ENCODE measurements around the gene PRM1. TPM values are rescaled to one million over a fixed set of nuclear protein-coding genes. Genes with fewer than 3 reads are reported as not detected.

The PRM1 gene
- total and polyA plus RNA-seq, 2 of the 13 experiments (the other 11 are each of a cell fraction or from before 2014, with no cell fraction given) = not detected

GRCh38 chr16:11272921-11273720 lies 8.0 kb downstream of the PRM1 start, which contains the start of gene PRM3 (continued):
- peak; percentile 65; the same call in 1 of the 2 replicates for TF ChIP-seq ZNF280B (CRISPR knock-in tag; IDR thresholded peaks at IDR 0.05; ENCODE audit: borderline replicate concordance)
- TF ChIP-seq CAMTA2 (CRISPR knock-in tag; IDR thresholded peaks at IDR 0.05; ENCODE audit: borderline replicate concordance) = 0 out of 2 replicates have a peak, but pooled peaks have one; percentile 26
- TF ChIP-seq RBM39 (IDR thresholded peaks at IDR 0.05; ENCODE audit: low read depth, low read length, poor library complexity, severe bottlenecking) = peak; percentile 59
- TF ChIP-seq ZNF292 (CRISPR knock-in tag; IDR thresholded peaks at IDR 0.05; ENCODE audit: borderline replicate concordance, low read depth) = peak; percentile 57
- 0 out of 2 replicates have a peak, but pooled peaks have one; percentile 21 for TF ChIP-seq ARHGAP35 (CRISPR knock-in tag; IDR thresholded peaks at IDR 0.05; ENCODE audit: borderline replicate concordance)
- no peak; the same call in 1 of the 2 replicates for TF ChIP-seq ARNT2 (CRISPR knock-in tag; IDR thresholded peaks at IDR 0.05; ENCODE audit: low read depth)
- TF ChIP-seq JUNB (CRISPR knock-in tag; IDR thresholded peaks at IDR 0.05; ENCODE audit: borderline replicate concordance) = no peak
- TF ChIP-seq HMGXB4 (CRISPR knock-in tag; IDR thresholded peaks at IDR 0.05; ENCODE audit: borderline replicate concordance in 1 of 2, low read depth in 1 of 2) = no peak
- peak; percentile 75 for TF ChIP-seq ZNF891 (CRISPR knock-in tag; IDR thresholded peaks at IDR 0.05)
- no peak for TF ChIP-seq CHD2 (IDR thresholded peaks at IDR 0.05; ENCODE audit: low read depth, low read length)
- no peak for TF ChIP-seq XRCC5 (optimal IDR thresholded peaks at IDR 0.05; ENCODE audit: low read length)
- no peak for TF ChIP-seq NONO (IDR thresholded peaks at IDR 0.05)
- 0 out of 2 replicates have a peak, but pooled peaks have one; percentile 17 for TF ChIP-seq NONO (CRISPR knock-in tag; conservative IDR thresholded peaks at IDR 0.05)
- no peak for TF ChIP-seq SNAPC2 (CRISPR knock-in tag; IDR thresholded peaks at IDR 0.05)
- no peak for TF ChIP-seq FOXA1 (IDR thresholded peaks at IDR 0.05)
- TF ChIP-seq FOXA1 (CRISPR knock-in tag; IDR thresholded peaks at IDR 0.05) = 0 out of 2 replicates have a peak, but pooled peaks have one; percentile 3
- 0 out of 2 replicates have a peak, but pooled peaks have one; percentile 15 for TF ChIP-seq AHR (CRISPR knock-in tag; IDR thresholded peaks at IDR 0.05)
- no peak for TF ChIP-seq SP5 (CRISPR knock-in tag; IDR thresholded peaks at IDR 0.05; ENCODE audit: borderline replicate concordance, low read depth)
- TF ChIP-seq HINFP (CRISPR knock-in tag; IDR thresholded peaks at IDR 0.05; ENCODE audit: low read depth) = no peak
- no peak for TF ChIP-seq ZNF282 (IDR thresholded peaks at IDR 0.05; ENCODE audit: partially characterized antibody)
- TF ChIP-seq ZNF512B (CRISPR knock-in tag; IDR thresholded peaks at IDR 0.05; ENCODE audit: borderline replicate concordance) = no peak
